HEK293T (cell line): ENCODE results near the gene KLC3.

Experiments
- CTBP1 ChIP-seq: fragments of 450-650 bp; IDR thresholded peaks from 2 replicates; pipeline ENCODE4 v1.6.1; 2016; ENCODE audit warnings: borderline replicate concordance
- L3MBTL2 ChIP-seq: fragments of 450-650 bp; conservative IDR thresholded peaks from 2 replicates; pipeline ENCODE4 v1.6.1; 2016; ENCODE audit warnings: mild to moderate bottlenecking

- TF ChIP-seq CTBP1 (no peak), L3MBTL2 (no peak)
Measured at GRCh38 chr19:45355402-45355801, 14.9 kb downstream of the KLC3 start.
